HepG2 (cell line): Measurements from ENCODE around the gene EEPD1. TPM values are rescaled to one million over a fixed set of nuclear protein-coding genes. Genes with fewer than 3 reads are reported as not detected.

Source experiments
- ATF3 ChIP-seq: sonication (generic); formaldehyde crosslinking; IDR thresholded peaks from 2 replicates; pipeline ENCODE4 v1.4.0; 2020; ENCODE audit warnings: missing genetic modification reagents
- DMAP1 ChIP-seq: IDR thresholded peaks from 2 replicates; pipeline ENCODE4 v1.6.1; 2016
- EHMT2 ChIP-seq: fragments of 200-600 bp; sonication (generic); IDR thresholded peaks from 2 replicates; pipeline ENCODE4 v1.7.0; 2017; ENCODE audit warnings: antibody characterized with exemption, low read depth, low read length, borderline replicate concordance
- FOXP1 ChIP-seq, 2 experiments: fragments of 450-650 bp in 1 of 2; IDR thresholded peaks; 2 replicates each; pipeline ENCODE4 v1.6.1; 2017 to 2018; ENCODE audit warnings: antibody characterized with exemption in 1 of 2
- GFI1 ChIP-seq: sonication (generic); formaldehyde crosslinking; IDR thresholded peaks from 2 replicates; pipeline ENCODE4 v1.5.0; 2020; ENCODE audit warnings: missing genetic modification reagents, mild to moderate bottlenecking, borderline replicate concordance
- KLF12 ChIP-seq: sonication (generic); formaldehyde crosslinking; IDR thresholded peaks from 2 replicates; pipeline ENCODE4 v1.4.0; 2020; ENCODE audit warnings: missing genetic modification reagents, borderline replicate concordance
- MAF1 ChIP-seq: sonication (generic); formaldehyde crosslinking; IDR thresholded peaks from 2 replicates; pipeline ENCODE4 v1.5.0; 2020; ENCODE audit warnings: missing genetic modification reagents, borderline replicate concordance
- MAFG ChIP-seq: sonication (generic); formaldehyde crosslinking; IDR thresholded peaks from 2 replicates; pipeline ENCODE4 v1.5.1; 2020; ENCODE audit warnings: mild to moderate bottlenecking, missing genetic modification reagents
- MTF1 ChIP-seq: sonication (generic); formaldehyde crosslinking; IDR thresholded peaks from 2 replicates; pipeline ENCODE4 v1.5.0; 2020; ENCODE audit warnings: missing genetic modification reagents
- NAIF1 ChIP-seq: sonication (generic); formaldehyde crosslinking; IDR thresholded peaks from 2 replicates; pipeline ENCODE4 v1.5.0; 2020; ENCODE audit warnings: mild to moderate bottlenecking, missing genetic modification reagents, borderline replicate concordance
- NFE2L2 ChIP-seq: fragments of 150-350 bp; IDR thresholded peaks from 2 replicates; pipeline ENCODE4 v1.6.1; 2014; ENCODE audit warnings: low read length
- PAXIP1 ChIP-seq: sonication (generic); formaldehyde crosslinking; conservative IDR thresholded peaks from 2 replicates; pipeline ENCODE4 v1.4.0; 2020; ENCODE audit warnings: mild to moderate bottlenecking, missing genetic modification reagents, moderate library complexity
- PHF20 ChIP-seq: sonication (generic); formaldehyde crosslinking; IDR thresholded peaks from 2 replicates; pipeline ENCODE4 v1.5.0; 2020; ENCODE audit warnings: mild to moderate bottlenecking, missing genetic modification reagents
- PLSCR1 ChIP-seq: sonication (generic); formaldehyde crosslinking; IDR thresholded peaks from 2 replicates; pipeline ENCODE4 v1.5.0; 2020; ENCODE audit warnings: missing genetic modification reagents, mild to moderate bottlenecking, borderline replicate concordance
- PRDM15 ChIP-seq: sonication (generic); formaldehyde crosslinking; IDR thresholded peaks from 2 replicates; pipeline ENCODE4 v1.4.0; 2020; ENCODE audit warnings: missing genetic modification reagents
- RBFOX2 ChIP-seq: fragments of 200-400 bp; formaldehyde crosslinking; IDR thresholded peaks from 2 replicates; pipeline ENCODE4 v1.6.1; 2017; ENCODE audit warnings: low read depth, mild to moderate bottlenecking, low read length
- RBM39 ChIP-seq: fragments of 200-400 bp; formaldehyde crosslinking; IDR thresholded peaks from one replicate; pipeline ENCODE4 v1.6.1; 2018; ENCODE audit warnings: antibody characterized with exemption, mild to moderate bottlenecking, low read depth, low read length; ENCODE audit not compliant: poor library complexity, severe bottlenecking
- THAP8 ChIP-seq: sonication (generic); formaldehyde crosslinking; IDR thresholded peaks from 2 replicates; pipeline ENCODE4 v1.5.1; 2020; ENCODE audit warnings: missing genetic modification reagents, mild to moderate bottlenecking, borderline replicate concordance
- TSC22D2 ChIP-seq: sonication (generic); formaldehyde crosslinking; IDR thresholded peaks from 2 replicates; pipeline ENCODE4 v1.5.1; 2020; ENCODE audit warnings: missing genetic modification reagents, mild to moderate bottlenecking, borderline replicate concordance
- ZMAT3 ChIP-seq: sonication (generic); formaldehyde crosslinking; conservative IDR thresholded peaks from 2 replicates; pipeline ENCODE4 v1.7.0; 2021; ENCODE audit warnings: missing genetic modification reagents
- ZNF530 ChIP-seq: sonication (generic); formaldehyde crosslinking; IDR thresholded peaks from 2 replicates; pipeline ENCODE4 v1.5.0; 2020; ENCODE audit warnings: low read depth, mild to moderate bottlenecking, missing genetic modification reagents
- ZNF777 ChIP-seq: sonication (generic); formaldehyde crosslinking; IDR thresholded peaks from 2 replicates; pipeline ENCODE4 v1.4.0; 2020; ENCODE audit warnings: missing genetic modification reagents
- polyA plus RNA-seq, 8 experiments: library from polyadenylated mRNA; depleted of rRNA in 3 of 8; stranded (reverse) in 7 of 8; unstranded in 1 of 8; fragments of >200 nt; fragmentation: Illumina TruSeq in 4 of 8; extraction: Trizol in 4 of 8; gene quantifications; 2 replicates each; pipeline versions ENCODE4 v1.2.1 to v1.2.3, GENCODE V29; 2011 to 2016; ENCODE audit warnings: low read depth in 4 of 8, missing spikeins in 1 of 8, mixed read lengths in 1 of 8; ENCODE audit not compliant: insufficient read depth in 1 of 8
- total RNA-seq, 5 experiments: library from RNA; depleted of rRNA; stranded (reverse); fragments of >200 nt; fragmentation: Illumina TruSeq; extraction: Trizol; gene quantifications; 2 replicates each; pipeline ENCODE4 v1.2.3, GENCODE V29; 2016; ENCODE audit warnings: low read depth in 1 of 5

EEPD1 gene
- total and polyA plus RNA-seq, 2 of the 13 experiments (the other 11 are each of a cell fraction or from before 2014, with no cell fraction given), result 10.1 to 16.4 TPM

- TF ChIP-seq ZNF530 (no peak), ZNF777 (CRISPR knock-in tag) (peak; percentile 38; the same call in 1 of the 2 replicates), FOXP1 (IDR thresholded peaks at IDR 0.05) (no peak), FOXP1 (CRISPR knock-in tag; IDR thresholded peaks at IDR 0.05) (no peak), MAFG (no peak), PLSCR1 (no peak), RBM39 (peak; percentile 6), DMAP1 (CRISPR knock-in tag) (no peak), NFE2L2 (no peak), NAIF1 (CRISPR knock-in tag) (no peak), TSC22D2 (CRISPR knock-in tag) (no peak), MAF1 (no peak), EHMT2 (no peak), MTF1 (CRISPR knock-in tag) (no peak), PHF20 (CRISPR knock-in tag) (no peak), GFI1 (CRISPR knock-in tag) (peak; percentile 59; the same call in 1 of the 2 replicates), THAP8 (0 out of 2 replicates have a peak, but pooled peaks have one; percentile 11), PRDM15 (CRISPR knock-in tag) (0 out of 2 replicates have a peak, but pooled peaks have one; percentile 10), ATF3 (CRISPR knock-in tag) (no peak), KLF12 (CRISPR knock-in tag) (no peak), ZMAT3 (CRISPR knock-in tag) (no peak), PAXIP1 (no peak), RBFOX2 (0 out of 2 replicates have a peak, but pooled peaks have one; percentile 11)
Observed at GRCh38 chr7:36153571-36154097, 580 bp downstream of the EEPD1 start (continued).
